ENCODE results near the gene NEU1.

DNA sequence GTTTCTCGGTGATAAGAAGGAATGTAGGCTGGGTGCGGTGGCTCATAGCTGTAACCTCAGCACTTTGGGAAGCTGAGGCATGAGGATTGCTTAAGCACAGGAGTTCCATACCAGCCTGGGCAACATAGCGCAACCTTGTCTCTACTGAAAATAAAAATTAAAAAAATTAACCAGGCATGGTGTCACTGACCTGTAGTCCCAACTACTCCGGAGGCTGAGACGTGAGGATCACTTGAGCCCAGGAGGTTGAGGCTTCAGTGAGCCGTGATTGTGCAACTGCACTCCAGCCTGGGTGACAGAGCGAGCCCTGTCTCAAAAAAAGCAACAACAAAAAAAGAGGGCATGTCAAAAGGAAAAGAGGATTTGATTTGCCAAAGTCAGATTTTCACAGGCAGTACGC is 3.9 kb downstream of the NEU1 start:
- TF ChIP-seq, protein P1, sequence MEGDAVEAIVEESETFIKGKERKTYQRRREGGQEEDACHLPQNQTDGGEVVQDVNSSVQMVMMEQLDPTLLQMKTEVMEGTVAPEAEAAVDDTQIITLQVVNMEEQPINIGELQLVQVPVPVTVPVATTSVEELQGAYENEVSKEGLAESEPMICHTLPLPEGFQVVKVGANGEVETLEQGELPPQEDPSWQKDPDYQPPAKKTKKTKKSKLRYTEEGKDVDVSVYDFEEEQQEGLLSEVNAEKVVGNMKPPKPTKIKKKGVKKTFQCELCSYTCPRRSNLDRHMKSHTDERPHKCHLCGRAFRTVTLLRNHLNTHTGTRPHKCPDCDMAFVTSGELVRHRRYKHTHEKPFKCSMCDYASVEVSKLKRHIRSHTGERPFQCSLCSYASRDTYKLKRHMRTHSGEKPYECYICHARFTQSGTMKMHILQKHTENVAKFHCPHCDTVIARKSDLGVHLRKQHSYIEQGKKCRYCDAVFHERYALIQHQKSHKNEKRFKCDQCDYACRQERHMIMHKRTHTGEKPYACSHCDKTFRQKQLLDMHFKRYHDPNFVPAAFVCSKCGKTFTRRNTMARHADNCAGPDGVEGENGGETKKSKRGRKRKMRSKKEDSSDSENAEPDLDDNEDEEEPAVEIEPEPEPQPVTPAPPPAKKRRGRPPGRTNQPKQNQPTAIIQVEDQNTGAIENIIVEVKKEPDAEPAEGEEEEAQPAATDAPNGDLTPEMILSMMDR (IDR thresholded peaks at IDR 0.05): no peak
- TF ChIP-seq POLR2A (IDR thresholded peaks at IDR 0.05): no peak
